ENCODE results near the gene RAX2. TPM values are rescaled to one million over a fixed set of nuclear protein-coding genes. Genes with fewer than 3 reads are reported as not detected.

Gene RAX2
- total RNA-seq, 1 experiment from 2014 or later = not detected

GRCh38 chr19:3803114-3803888 is 31.3 kb upstream of the RAX2 start:
- RAD21 ChIA-PET (ENCODE audit: low non-redundant PET in 1 of 2, low total read pairs in 2 of 2, uncharacterized antibody in 2 of 2, unreplicated experiment in 2 of 2) = no interaction called here
- CTCF ChIA-PET = no interaction called here
- POLR2A ChIA-PET = no interaction called here

More at GRCh38 chr19:3803114-3803888, 31.3 kb upstream of the RAX2 start:
- Histone ChIP-seq H3K79me2 (ENCODE audit: insufficient read depth, low read length) (no peaks in the 10 kb centered on the region), H3K27ac (ENCODE audit: low read depth, low read length) (no peak overlapping the region), H2AFZ (ENCODE audit: low read depth, low read length, poor library complexity, severe bottlenecking) (no peak overlapping the region), H3K36me3 (ENCODE audit: control insufficient read depth in 1 of 2, insufficient read depth in 2 of 2, low read length in 2 of 2) (no peaks in the 10 kb centered on the region), H3K27me3 (ENCODE audit: insufficient read depth, low read length) (no peaks in the 10 kb centered on the region), H3K9ac (ENCODE audit: low read length) (no peak overlapping the region), H3K4me2 (ENCODE audit: low read length) (no peak overlapping the region), H3K4me3 (replicated peaks in 1 of 2; ENCODE audit: low read depth in 1 of 2, low read length in 2 of 2) (no peak overlapping the region), H3K4me1 (ENCODE audit: control insufficient read depth in 1 of 2, insufficient read depth in 2 of 2, low read length in 2 of 2) (no peaks in the 10 kb centered on the region), H3K9me2 (ENCODE audit: insufficient read depth) (no peaks in the 10 kb centered on the region), H3K9me3 (ENCODE audit: control insufficient read depth in 1 of 2, insufficient read depth in 1 of 2, low read depth in 1 of 2, low read length in 2 of 2) (peaks cover 0 to 5% of the 10 kb centered on the region in 2 experiments; a peak in 2 of 4 replicates), H4K20me1 (ENCODE audit: insufficient read depth) (no peaks in the 10 kb centered on the region)
- ATAC-seq = no peak
- no peak for DNase-seq (ENCODE audit: low read depth, low spot score)
- intact Hi-C loops (cut with micrococcal nuclease) = no loop called here
- BruUV-seq (replicated peaks) = no TSS peak
- TF ChIP-seq ATF3 (IDR thresholded peaks at IDR 0.05) = no peak
- TF ChIP-seq ZNF274 (IDR thresholded peaks at IDR 0.05; ENCODE audit: low read depth, low read length) = no peak
- TF ChIP-seq, protein P1, sequence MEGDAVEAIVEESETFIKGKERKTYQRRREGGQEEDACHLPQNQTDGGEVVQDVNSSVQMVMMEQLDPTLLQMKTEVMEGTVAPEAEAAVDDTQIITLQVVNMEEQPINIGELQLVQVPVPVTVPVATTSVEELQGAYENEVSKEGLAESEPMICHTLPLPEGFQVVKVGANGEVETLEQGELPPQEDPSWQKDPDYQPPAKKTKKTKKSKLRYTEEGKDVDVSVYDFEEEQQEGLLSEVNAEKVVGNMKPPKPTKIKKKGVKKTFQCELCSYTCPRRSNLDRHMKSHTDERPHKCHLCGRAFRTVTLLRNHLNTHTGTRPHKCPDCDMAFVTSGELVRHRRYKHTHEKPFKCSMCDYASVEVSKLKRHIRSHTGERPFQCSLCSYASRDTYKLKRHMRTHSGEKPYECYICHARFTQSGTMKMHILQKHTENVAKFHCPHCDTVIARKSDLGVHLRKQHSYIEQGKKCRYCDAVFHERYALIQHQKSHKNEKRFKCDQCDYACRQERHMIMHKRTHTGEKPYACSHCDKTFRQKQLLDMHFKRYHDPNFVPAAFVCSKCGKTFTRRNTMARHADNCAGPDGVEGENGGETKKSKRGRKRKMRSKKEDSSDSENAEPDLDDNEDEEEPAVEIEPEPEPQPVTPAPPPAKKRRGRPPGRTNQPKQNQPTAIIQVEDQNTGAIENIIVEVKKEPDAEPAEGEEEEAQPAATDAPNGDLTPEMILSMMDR (IDR thresholded peaks at IDR 0.05 in 2 of 3, conservative IDR thresholded peaks at IDR 0.05 in 1 of 3; ENCODE audit: borderline replicate concordance in 1 of 3, insufficient read depth in 1 of 3, low read depth in 2 of 3, low read length in 2 of 3) = no peak
- TF ChIP-seq ZFX (IDR thresholded peaks at IDR 0.05) = no peak
- TF ChIP-seq SIN3A (IDR thresholded peaks at IDR 0.05; ENCODE audit: low read depth) = no peak
- TF ChIP-seq, protein P2, sequence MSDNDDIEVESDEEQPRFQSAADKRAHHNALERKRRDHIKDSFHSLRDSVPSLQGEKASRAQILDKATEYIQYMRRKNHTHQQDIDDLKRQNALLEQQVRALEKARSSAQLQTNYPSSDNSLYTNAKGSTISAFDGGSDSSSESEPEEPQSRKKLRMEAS (IDR thresholded peaks at IDR 0.05) = no peak
- TF ChIP-seq SRF (IDR thresholded peaks at IDR 0.05; ENCODE audit: low read depth) = no peak
- no peak for TF ChIP-seq EZH2phosphoT487 (IDR thresholded peaks at IDR 0.05; ENCODE audit: borderline replicate concordance)
- TF ChIP-seq FOSL1 (IDR thresholded peaks at IDR 0.05; ENCODE audit: low read depth) = no peak
- no peak for TF ChIP-seq POLR2AphosphoS5 (IDR thresholded peaks at IDR 0.05; ENCODE audit: low read depth, low read length)
- TF ChIP-seq EZH2 (IDR thresholded peaks at IDR 0.05) = no peak
- TF ChIP-seq JUND (IDR thresholded peaks at IDR 0.05) = no peak
- TF ChIP-seq RAD21 (IDR thresholded peaks at IDR 0.05; ENCODE audit: low read depth) = no peak
- TF ChIP-seq, protein P3, sequence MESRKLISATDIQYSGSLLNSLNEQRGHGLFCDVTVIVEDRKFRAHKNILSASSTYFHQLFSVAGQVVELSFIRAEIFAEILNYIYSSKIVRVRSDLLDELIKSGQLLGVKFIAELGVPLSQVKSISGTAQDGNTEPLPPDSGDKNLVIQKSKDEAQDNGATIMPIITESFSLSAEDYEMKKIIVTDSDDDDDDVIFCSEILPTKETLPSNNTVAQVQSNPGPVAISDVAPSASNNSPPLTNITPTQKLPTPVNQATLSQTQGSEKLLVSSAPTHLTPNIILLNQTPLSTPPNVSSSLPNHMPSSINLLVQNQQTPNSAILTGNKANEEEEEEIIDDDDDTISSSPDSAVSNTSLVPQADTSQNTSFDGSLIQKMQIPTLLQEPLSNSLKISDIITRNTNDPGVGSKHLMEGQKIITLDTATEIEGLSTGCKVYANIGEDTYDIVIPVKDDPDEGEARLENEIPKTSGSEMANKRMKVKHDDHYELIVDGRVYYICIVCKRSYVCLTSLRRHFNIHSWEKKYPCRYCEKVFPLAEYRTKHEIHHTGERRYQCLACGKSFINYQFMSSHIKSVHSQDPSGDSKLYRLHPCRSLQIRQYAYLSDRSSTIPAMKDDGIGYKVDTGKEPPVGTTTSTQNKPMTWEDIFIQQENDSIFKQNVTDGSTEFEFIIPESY (IDR thresholded peaks at IDR 0.05; ENCODE audit: extremely low read depth, insufficient replicate concordance, low read length) = no peak

Data from HCT116 (cell line).